OCI-LY7 (cell line): ENCODE results near the gene ALOXE3. TPM values are rescaled to one million over a fixed set of nuclear protein-coding genes. Genes with fewer than 3 reads are reported as not detected.

Source experiments
- BruUV-seq: library from RNA; stranded (reverse); fragments of 400-500 nt; replicated peaks from 2 replicates; lab custom pipeline; 2021; lab: Mats Ljungman, UMichigan
- CTCF ChIA-PET: fragments of 300-600 bp; sonication (Branson Sonifier 250); formaldehyde crosslinking; loops from one replicate; lab custom pipeline; 2022; ENCODE audit warnings: antibody characterized with exemption; ENCODE audit not compliant: unreplicated experiment; lab: Charles Lee
- POLR2A ChIA-PET: fragments of 300-600 bp; sonication (Branson Sonifier 250); formaldehyde crosslinking; loops from one replicate; lab custom pipeline; 2022; ENCODE audit warnings: antibody characterized with exemption; lab: Charles Lee
- DNase-seq: peaks from one replicate; pipeline ENCODE4 v3.0.0-alpha.2; 2015; ENCODE audit warnings: low spot score
- H2AFZ ChIP-seq: fragments of 200-600 bp; sonication (generic), shearing (Covaris generic); 2 replicates; pipeline ENCODE4 v1.6.1; 2014; ENCODE audit warnings: mild to moderate bottlenecking, antibody characterized with exemption, low read length, moderate library complexity
- H3K27ac ChIP-seq: fragments of 200-600 bp; sonication (generic); 2 replicates; pipeline ENCODE4 v1.5.1; 2014; ENCODE audit warnings: mixed run types, low read depth, mild to moderate bottlenecking, moderate library complexity, low read length, inconsistent platforms; ENCODE audit not compliant: poor library complexity, severe bottlenecking
- H3K36me3 ChIP-seq: fragments of 200-600 bp; sonication (generic); 2 replicates; pipeline ENCODE4 v1.6.1; 2014; ENCODE audit warnings: mild to moderate bottlenecking, antibody characterized with exemption, low read length, moderate library complexity, mixed read lengths; ENCODE audit not compliant: insufficient read depth
- H3K4me1 ChIP-seq: fragments of 200-600 bp; sonication (generic); 2 replicates; pipeline ENCODE4 v1.5.1; 2014; ENCODE audit warnings: mild to moderate bottlenecking, low read length; ENCODE audit not compliant: insufficient read depth, poor library complexity, severe bottlenecking
- H3K4me2 ChIP-seq: fragments of 200-600 bp; sonication (generic); 2 replicates; pipeline ENCODE4 v1.6.1; 2014; ENCODE audit warnings: mild to moderate bottlenecking, low read length
- H3K4me3 ChIP-seq: fragments of 200-600 bp; sonication (generic); 2 replicates; pipeline ENCODE4 v1.5.1; 2014; ENCODE audit warnings: mild to moderate bottlenecking, low read depth, low read length; ENCODE audit not compliant: poor library complexity, severe bottlenecking
- H3K79me2 ChIP-seq: fragments of 200-600 bp; sonication (generic); 2 replicates; pipeline ENCODE4 v1.6.1; 2016; ENCODE audit warnings: low read depth, mild to moderate bottlenecking, low read length, moderate library complexity, mixed read lengths; ENCODE audit not compliant: insufficient read depth
- H3K9me2 ChIP-seq: fragments of 200-600 bp; sonication (generic); 2 replicates; pipeline ENCODE4 v1.6.1; 2016; ENCODE audit warnings: mild to moderate bottlenecking, low read length, mixed read lengths; ENCODE audit not compliant: insufficient read depth
- H3K9me3 ChIP-seq: fragments of 200-600 bp; sonication (generic); 2 replicates; pipeline ENCODE4 v1.6.1; 2014; ENCODE audit warnings: mild to moderate bottlenecking, mixed run types, low read length, mixed read lengths
- H4K20me1 ChIP-seq: fragments of 200-600 bp; sonication (generic); 2 replicates; pipeline ENCODE4 v1.6.1; 2014; ENCODE audit warnings: mild to moderate bottlenecking, antibody characterized with exemption, low read length, moderate library complexity, mixed read lengths; ENCODE audit not compliant: insufficient read depth
- CTCF ChIP-seq: fragments of 200-600 bp; sonication (generic); conservative IDR thresholded peaks from 2 replicates; pipeline ENCODE4 v1.5.1; 2014; ENCODE audit warnings: mild to moderate bottlenecking, antibody characterized with exemption, low read length, moderate library complexity, mixed read lengths
- EZH2phosphoT487 ChIP-seq: fragments of 200-600 bp; sonication (generic); IDR thresholded peaks from 2 replicates; pipeline ENCODE4 v1.6.1; 2018; ENCODE audit warnings: low read depth, borderline replicate concordance, mild to moderate bottlenecking, mixed run types, antibody characterized with exemption, low read length, moderate library complexity, mixed read lengths
- intact Hi-C: fragments of 100-400 bp; cut with micrococcal nuclease; formaldehyde crosslinking; loops from one replicate; pipeline ENCODE4 v1.10.0; 2022; ENCODE audit not compliant: unreplicated experiment
- total RNA-seq, 2 experiments: library from RNA; depleted of rRNA in 1 of 2; stranded (reverse); fragments of >200 nt in 1 of 2; shearing (Covaris generic) in 1 of 2; gene quantifications; 2 replicates each; pipeline ENCODE4 v1.2.3, GENCODE V29; 2014 to 2022

Gene ALOXE3
- total RNA-seq, 2 experiments from 2014 or later = 0.10 TPM; not detected in 1

GRCh38 chr17:8095361-8095760, 23.0 kb downstream of the ALOXE3 start:
- DNase-seq = no peak
- Histone ChIP-seq H3K27ac (no peak overlapping the region), H3K4me2 (no peak overlapping the region), H3K36me3 (no peaks in the 10 kb centered on the region), H3K9me3 (no peaks in the 10 kb centered on the region), H4K20me1 (no peaks in the 10 kb centered on the region), H2AFZ (no peak overlapping the region), H3K4me1 (peaks cover 23% of the 10 kb centered on the region), H3K79me2 (no peaks in the 10 kb centered on the region), H3K4me3 (no peak overlapping the region), H3K9me2 (no peaks in the 10 kb centered on the region)
- ChIA-PET POLR2A (no interaction called here), CTCF (no interaction called here)
- TF ChIP-seq CTCF (no peak), EZH2phosphoT487 (no peak)
- intact Hi-C loops = loop anchor here (2.0 kb wide), 1 partner anchor 15 kb away; no protein-coding TSS in a partner anchor
- no TSS peak for BruUV-seq

GRCh38 chr17:8091033-8091687, 27.2 kb downstream of the ALOXE3 start:
- no TSS peak for BruUV-seq
- TF ChIP-seq EZH2phosphoT487 (no peak), CTCF (no peak)
- intact Hi-C loops = no loop called here
- H3K79me2 ChIP-seq = no peaks in the 10 kb centered on the region
- peak overlapping the region; percentile 57 for H3K4me3 ChIP-seq
- H3K36me3 ChIP-seq = no peaks in the 10 kb centered on the region
- H3K9me2 ChIP-seq = no peaks in the 10 kb centered on the region
- no peaks in the 10 kb centered on the region for H4K20me1 ChIP-seq
- H2AFZ ChIP-seq = peak overlapping the region; percentile 80; the same call in 1 of the 2 replicates
- peak overlapping the region; percentile 40 for H3K27ac ChIP-seq
- H3K4me2 ChIP-seq = peak overlapping the region; percentile 96
- ChIA-PET POLR2A (interaction anchor here (0.5 to 1.9 kb wide), 6 partner anchors 10 to 798 kb away, joined by 3 to 8 read pairs (median 4); no protein-coding TSS in a partner anchor), CTCF (interaction anchor here (0.7 to 1.3 kb wide), 4 partner anchors 12 to 32 kb away, joined by 3 to 7 read pairs (median 4); no protein-coding TSS in a partner anchor)
- DNase-seq = peak; percentile 94
- no peaks in the 10 kb centered on the region for H3K9me3 ChIP-seq
- H3K4me1 ChIP-seq = peaks cover 22% of the 10 kb centered on the region

- no peaks in the 10 kb centered on the region for H3K9me3 ChIP-seq
- H3K4me1 ChIP-seq = peaks cover 22% of the 10 kb centered on the region
- TF ChIP-seq CTCF (no peak), EZH2phosphoT487 (no peak)
- no peaks in the 10 kb centered on the region for H3K9me2 ChIP-seq
- DNase-seq = no peak
- BruUV-seq = no TSS peak
- H3K27ac ChIP-seq = no peak overlapping the region
- intact Hi-C loops = no loop called here
- H3K4me2 ChIP-seq = no peak overlapping the region
- no peaks in the 10 kb centered on the region for H3K36me3 ChIP-seq
- CTCF ChIA-PET = no interaction called here
- H4K20me1 ChIP-seq = no peaks in the 10 kb centered on the region
- POLR2A ChIA-PET = interaction anchor here (1.3 kb wide), 2 partner anchors 11 to 21 kb away, joined by 4 to 6 read pairs; no protein-coding TSS in a partner anchor
- no peak overlapping the region for H3K4me3 ChIP-seq
- no peaks in the 10 kb centered on the region for H3K79me2 ChIP-seq
- no peak overlapping the region for H2AFZ ChIP-seq
Measured at GRCh38 chr17:8089728-8090127, 28.6 kb downstream of the ALOXE3 start.
